Measurements from ENCODE around the gene PANX1. TPM values are rescaled to one million over a fixed set of nuclear protein-coding genes. Genes with fewer than 3 reads are reported as not detected.
"Not testable (repeated sequence)": the region's sequence is repeated elsewhere in the genome, so short reads cannot be mapped to it uniquely, and the experiment has no call there.

The PANX1 gene
- polyA plus RNA-seq, 4 donors: 2.4 to 21.8 (median 4.5) TPM

- Histone ChIP-seq H3K36me3 (ENCODE audit: control insufficient read depth in 3 of 3, insufficient read depth in 2 of 3, low read depth in 1 of 3, low read length in 3 of 3) (peaks cover 0 to 2% (median 0%) of the 10 kb centered on the region in 3 donors), H3K9me3 (ENCODE audit: control insufficient read depth in 2 of 2, insufficient read depth in 1 of 2, low read depth in 1 of 2, low read length in 1 of 2) (peaks cover 0 to 11% of the 10 kb centered on the region in 2 donors), H3K27me3 (ENCODE audit: control insufficient read depth in 3 of 3, insufficient read depth in 3 of 3, low read length in 3 of 3) (no peaks in the 10 kb centered on the region), H3K4me3 (ENCODE audit: low read depth in 1 of 3, low read length in 3 of 3) (no peak overlapping the region), H3K27ac (ENCODE audit: low read depth in 1 of 3, low read length in 2 of 3) (no peak overlapping the region), H3K4me1 (ENCODE audit: control insufficient read depth in 3 of 3, insufficient read depth in 2 of 3, low read depth in 1 of 3, low read length in 2 of 3) (peaks cover 0 to 6% (median 0%) of the 10 kb centered on the region in 3 donors)
- DNase-seq (no peak), FAIRE-seq (no peak)
Observed at GRCh38 chr11:94104734-94105133, 23.9 kb upstream of the PANX1 start.

GRCh38 chr11:94106716-94107115 lies 21.9 kb upstream of the PANX1 start:
- H3K4me1 ChIP-seq (ENCODE audit: control insufficient read depth in 3 of 3, insufficient read depth in 2 of 3, low read depth in 1 of 3, low read length in 2 of 3): peaks cover 0 to 6% (median 0%) of the 10 kb centered on the region in 3 donors
- no peaks in the 10 kb centered on the region for H3K27me3 ChIP-seq (ENCODE audit: control insufficient read depth in 3 of 3, insufficient read depth in 3 of 3, low read length in 3 of 3)
- FAIRE-seq: no peak
- WGBS, 3 donors: 76 to 90% (median 80%) methylated on average over 4 of the region's 4 CpGs
- peak in 1 of 2 donors; percentile 27 for DNase-seq
- no peak overlapping the region for H3K27ac ChIP-seq (ENCODE audit: low read depth in 1 of 3, low read length in 2 of 3)
- H3K4me3 ChIP-seq (ENCODE audit: low read depth in 1 of 3, low read length in 3 of 3): no peak overlapping the region
- no peaks in the 10 kb centered on the region for H3K36me3 ChIP-seq (ENCODE audit: control insufficient read depth in 3 of 3, insufficient read depth in 2 of 3, low read depth in 1 of 3, low read length in 3 of 3)
- no peaks in the 10 kb centered on the region for H3K9me3 ChIP-seq (ENCODE audit: control insufficient read depth in 2 of 2, insufficient read depth in 1 of 2, low read depth in 1 of 2, low read length in 1 of 2)

GRCh38 chr11:94107363-94107762 lies 21.3 kb upstream of the PANX1 start:
- FAIRE-seq (no peak), DNase-seq (no peak)
- 88 to 93% (median 92%) methylated on average over 1 of the region's 1 CpG for WGBS, 3 donors
- Histone ChIP-seq H3K27me3 (ENCODE audit: control insufficient read depth in 3 of 3, insufficient read depth in 3 of 3, low read length in 3 of 3) (no peaks in the 10 kb centered on the region), H3K4me1 (ENCODE audit: control insufficient read depth in 3 of 3, insufficient read depth in 2 of 3, low read depth in 1 of 3, low read length in 2 of 3) (peaks cover 0 to 4% (median 0%) of the 10 kb centered on the region in 3 donors), H3K4me3 (ENCODE audit: low read depth in 1 of 3, low read length in 3 of 3) (no peak overlapping the region), H3K9me3 (ENCODE audit: control insufficient read depth in 2 of 2, insufficient read depth in 1 of 2, low read depth in 1 of 2, low read length in 1 of 2) (no peaks in the 10 kb centered on the region), H3K27ac (ENCODE audit: low read depth in 1 of 3, low read length in 2 of 3) (no peak overlapping the region), H3K36me3 (ENCODE audit: control insufficient read depth in 3 of 3, insufficient read depth in 2 of 3, low read depth in 1 of 3, low read length in 3 of 3) (no peaks in the 10 kb centered on the region)

- DNase-seq (no peak), FAIRE-seq (no peak)
- WGBS, 3 donors: 86 to 97% (median 93%) methylated on average over 3 of the region's 3 CpGs
- Histone ChIP-seq H3K27me3 (ENCODE audit: control insufficient read depth in 3 of 3, insufficient read depth in 3 of 3, low read length in 3 of 3) (no peaks in the 10 kb centered on the region), H3K4me1 (ENCODE audit: control insufficient read depth in 3 of 3, insufficient read depth in 2 of 3, low read depth in 1 of 3, low read length in 2 of 3) (no peaks in the 10 kb centered on the region), H3K36me3 (ENCODE audit: control insufficient read depth in 3 of 3, insufficient read depth in 2 of 3, low read depth in 1 of 3, low read length in 3 of 3) (no peaks in the 10 kb centered on the region), H3K4me3 (ENCODE audit: low read depth in 1 of 3, low read length in 3 of 3) (no peak overlapping the region), H3K27ac (ENCODE audit: low read depth in 1 of 3, low read length in 2 of 3) (no peak overlapping the region), H3K9me3 (ENCODE audit: control insufficient read depth in 2 of 2, insufficient read depth in 1 of 2, low read depth in 1 of 2, low read length in 1 of 2) (no peaks in the 10 kb centered on the region)
Observed at GRCh38 chr11:94111241-94111640, 17.4 kb upstream of the PANX1 start.

GRCh38 chr11:94111660-94112059 lies 17.0 kb upstream of the PANX1 start:
- Histone ChIP-seq H3K4me1 (ENCODE audit: control insufficient read depth in 3 of 3, insufficient read depth in 2 of 3, low read depth in 1 of 3, low read length in 2 of 3) (no peaks in the 10 kb centered on the region), H3K27ac (ENCODE audit: low read depth in 1 of 3, low read length in 2 of 3) (no peak overlapping the region), H3K4me3 (ENCODE audit: low read depth in 1 of 3, low read length in 3 of 3) (no peak overlapping the region), H3K36me3 (ENCODE audit: control insufficient read depth in 3 of 3, insufficient read depth in 2 of 3, low read depth in 1 of 3, low read length in 3 of 3) (peaks cover 0 to 2% (median 0%) of the 10 kb centered on the region in 3 donors), H3K27me3 (ENCODE audit: control insufficient read depth in 3 of 3, insufficient read depth in 3 of 3, low read length in 3 of 3) (no peaks in the 10 kb centered on the region), H3K9me3 (ENCODE audit: control insufficient read depth in 2 of 2, insufficient read depth in 1 of 2, low read depth in 1 of 2, low read length in 1 of 2) (peaks cover 0 to 1% of the 10 kb centered on the region in 2 donors)
- FAIRE-seq (no peak), DNase-seq (no peak)
- 54 to 63% (median 60%) methylated on average over 3 of the region's 3 CpGs for WGBS, 3 donors

- FAIRE-seq (no peak), DNase-seq (no peak)
- no peaks in the 10 kb centered on the region for H3K4me1 ChIP-seq (ENCODE audit: control insufficient read depth in 3 of 3, insufficient read depth in 2 of 3, low read depth in 1 of 3, low read length in 2 of 3)
- no peak overlapping the region for H3K4me3 ChIP-seq (ENCODE audit: low read depth in 1 of 3, low read length in 3 of 3)
- H3K27me3 ChIP-seq (ENCODE audit: control insufficient read depth in 3 of 3, insufficient read depth in 3 of 3, low read length in 3 of 3): no peaks in the 10 kb centered on the region
- H3K27ac ChIP-seq (ENCODE audit: low read depth in 1 of 3, low read length in 2 of 3): no peak overlapping the region
- WGBS, 3 donors: 59 to 80% (median 74%) methylated on average over 1 of the region's 1 CpG
- peaks cover 0 to 2% of the 10 kb centered on the region in 2 donors for H3K9me3 ChIP-seq (ENCODE audit: control insufficient read depth in 2 of 2, insufficient read depth in 1 of 2, low read depth in 1 of 2, low read length in 1 of 2)
- H3K36me3 ChIP-seq (ENCODE audit: control insufficient read depth in 3 of 3, insufficient read depth in 2 of 3, low read depth in 1 of 3, low read length in 3 of 3): peaks cover 0 to 2% (median 0%) of the 10 kb centered on the region in 3 donors
Observed at GRCh38 chr11:94112206-94112953, 16.3 kb upstream of the PANX1 start.

- Histone ChIP-seq H3K27ac (ENCODE audit: low read depth in 1 of 3, low read length in 2 of 3) (no peak overlapping the region), H3K36me3 (ENCODE audit: control insufficient read depth in 3 of 3, insufficient read depth in 2 of 3, low read depth in 1 of 3, low read length in 3 of 3) (peaks cover 0 to 2% (median 0%) of the 10 kb centered on the region in 3 donors), H3K27me3 (ENCODE audit: control insufficient read depth in 3 of 3, insufficient read depth in 3 of 3, low read length in 3 of 3) (no peaks in the 10 kb centered on the region), H3K9me3 (ENCODE audit: control insufficient read depth in 2 of 2, insufficient read depth in 1 of 2, low read depth in 1 of 2, low read length in 1 of 2) (peaks cover 0 to 6% of the 10 kb centered on the region in 2 donors), H3K4me1 (ENCODE audit: control insufficient read depth in 3 of 3, insufficient read depth in 2 of 3, low read depth in 1 of 3, low read length in 2 of 3) (no peaks in the 10 kb centered on the region), H3K4me3 (ENCODE audit: low read depth in 1 of 3, low read length in 3 of 3) (no peak overlapping the region)
- 80 to 90% (median 88%) methylated on average over 1 of the region's 1 CpG for whole genome bisulfite sequencing, 3 donors
- DNase-seq (no peak), FAIRE-seq (no peak)
Observed at GRCh38 chr11:94117197-94117574, 11.5 kb upstream of the PANX1 start.

- no peak overlapping the region for H3K27ac ChIP-seq (ENCODE audit: low read depth in 1 of 3, low read length in 2 of 3)
- H3K4me3 ChIP-seq (ENCODE audit: low read depth in 1 of 3, low read length in 3 of 3): no peak overlapping the region
- H3K36me3 ChIP-seq (ENCODE audit: control insufficient read depth in 3 of 3, insufficient read depth in 2 of 3, low read depth in 1 of 3, low read length in 3 of 3): peaks cover 0 to 2% (median 0%) of the 10 kb centered on the region in 3 donors
- FAIRE-seq: no peak
- no peaks in the 10 kb centered on the region for H3K27me3 ChIP-seq (ENCODE audit: control insufficient read depth in 3 of 3, insufficient read depth in 3 of 3, low read length in 3 of 3)
- H3K4me1 ChIP-seq (ENCODE audit: control insufficient read depth in 3 of 3, insufficient read depth in 2 of 3, low read depth in 1 of 3, low read length in 2 of 3): no peaks in the 10 kb centered on the region
- peaks cover 0 to 6% of the 10 kb centered on the region in 2 donors for H3K9me3 ChIP-seq (ENCODE audit: control insufficient read depth in 2 of 2, insufficient read depth in 1 of 2, low read depth in 1 of 2, low read length in 1 of 2)
- no peak for DNase-seq
Observed at GRCh38 chr11:94117871-94118270, 10.8 kb upstream of the PANX1 start.

- WGBS, 3 donors: 77 to 96% (median 91%) methylated on average over 6 of the region's 6 CpGs
- not testable (repeated sequence) for H3K27me3 ChIP-seq (ENCODE audit: control insufficient read depth in 3 of 3, insufficient read depth in 3 of 3, low read length in 3 of 3); H3K27ac ChIP-seq (ENCODE audit: low read depth in 1 of 3, low read length in 2 of 3); DNase-seq; H3K4me1 ChIP-seq (ENCODE audit: control insufficient read depth in 3 of 3, insufficient read depth in 2 of 3, low read depth in 1 of 3, low read length in 2 of 3); H3K9me3 ChIP-seq (ENCODE audit: control insufficient read depth in 2 of 2, insufficient read depth in 1 of 2, low read depth in 1 of 2, low read length in 1 of 2); H3K36me3 ChIP-seq (ENCODE audit: control insufficient read depth in 3 of 3, insufficient read depth in 2 of 3, low read depth in 1 of 3, low read length in 3 of 3); H3K4me3 ChIP-seq (ENCODE audit: low read depth in 1 of 3, low read length in 3 of 3); FAIRE-seq
Observed at GRCh38 chr11:94119676-94120075, 9.0 kb upstream of the PANX1 start.
